ENCODE data around the gene NFIX. TPM values are rescaled to one million over a fixed set of nuclear protein-coding genes. Genes with fewer than 3 reads are reported as not detected.

NFIX gene
- total and polyA plus RNA-seq, 2 experiments from 2014 or later: 0.06 to 0.14 TPM

- H3K79me2 ChIP-seq (replicated peaks; ENCODE audit: insufficient read depth): no peaks in the 10 kb centered on the region
- no peak overlapping the region for H3K4me3 ChIP-seq
- Mint-ChIP-seq H3K27me3 (ENCODE audit: insufficient read depth, low read depth, poor library complexity) (peaks cover 96% of the 10 kb centered on the region), H3K27ac (no peak overlapping the region), H3K36me3 (ENCODE audit: low read depth) (no peaks in the 10 kb centered on the region), H3K4me3 (no peak overlapping the region), H3K9me3 (no peaks in the 10 kb centered on the region; the same call in 2 of the 3 replicates), H3K4me1 (peaks cover 45% of the 10 kb centered on the region)
- H3K4me1 ChIP-seq (ENCODE audit: insufficient read depth): peaks cover 57% of the 10 kb centered on the region
- H3K27ac ChIP-seq (ENCODE audit: low read depth): no peak overlapping the region
- TF ChIP-seq ZNF331 (CRISPR knock-in tag; IDR thresholded peaks at IDR 0.05; ENCODE audit: low read depth) (no peak), REST (IDR thresholded peaks at IDR 0.05; ENCODE audit: unreplicated experiment) (no peak)
- peak overlapping the region; percentile 94; the same call in 1 of the 2 replicates for H3K4me2 ChIP-seq
- ATAC-seq: no peak
- no peaks in the 10 kb centered on the region for H3K9me2 ChIP-seq (ENCODE audit: insufficient read depth)
- H2AFZ ChIP-seq: no peak overlapping the region
- peaks cover 4% of the 10 kb centered on the region; the same call in 1 of the 2 replicates for H4K20me1 ChIP-seq (replicated peaks; ENCODE audit: insufficient read depth)
- no peaks in the 10 kb centered on the region for H3K36me3 ChIP-seq (ENCODE audit: insufficient read depth)
- H3F3A ChIP-seq (replicated peaks; ENCODE audit: low read depth): peaks cover 3% of the 10 kb centered on the region; the same call in 1 of the 2 replicates
- no peak for DNase-seq (ENCODE audit: low spot score)
- peaks cover 100% of the 10 kb centered on the region for H3K27me3 ChIP-seq (ENCODE audit: insufficient read depth)
Measured at GRCh38 chr19:13053238-13053637, 58.0 kb downstream of the NFIX start.

GRCh38 chr19:13053761-13054625 lies 58.7 kb downstream of the NFIX start:
- DNase-seq (ENCODE audit: low spot score) (peak; percentile 50), ATAC-seq (no peak)
- peaks cover 3% of the 10 kb centered on the region; the same call in 1 of the 2 replicates for H3F3A ChIP-seq (replicated peaks; ENCODE audit: low read depth)
- Mint-ChIP-seq H3K27me3 (ENCODE audit: insufficient read depth, low read depth, poor library complexity) (peaks cover 96% of the 10 kb centered on the region), H3K27ac (no peak overlapping the region), H3K9me3 (peaks cover 6% of the 10 kb centered on the region; the same call in 2 of the 3 replicates), H3K4me3 (peak overlapping the region; percentile 12; the same call in 1 of the 3 replicates), H3K4me1 (peaks cover 51% of the 10 kb centered on the region), H3K36me3 (ENCODE audit: low read depth) (no peaks in the 10 kb centered on the region)
- peaks cover 65% of the 10 kb centered on the region for H3K4me1 ChIP-seq (ENCODE audit: insufficient read depth)
- no peaks in the 10 kb centered on the region for H3K9me2 ChIP-seq (ENCODE audit: insufficient read depth)
- H3K27me3 ChIP-seq (ENCODE audit: insufficient read depth): peaks cover 100% of the 10 kb centered on the region
- no peak overlapping the region for H3K27ac ChIP-seq (ENCODE audit: low read depth)
- peak overlapping the region; percentile 94 for H3K4me2 ChIP-seq
- no peak overlapping the region for H2AFZ ChIP-seq
- peaks cover 4% of the 10 kb centered on the region; the same call in 1 of the 2 replicates for H4K20me1 ChIP-seq (replicated peaks; ENCODE audit: insufficient read depth)
- H3K4me3 ChIP-seq: peak overlapping the region; percentile 61; the same call in 1 of the 2 replicates
- no peaks in the 10 kb centered on the region for H3K79me2 ChIP-seq (replicated peaks; ENCODE audit: insufficient read depth)
- H3K36me3 ChIP-seq (ENCODE audit: insufficient read depth): no peaks in the 10 kb centered on the region
- TF ChIP-seq STAT1 (IDR thresholded peaks at IDR 0.05; ENCODE audit: unreplicated experiment): no peak
- TF ChIP-seq ZNF114 (CRISPR knock-in tag; IDR thresholded peaks at IDR 0.05): no peak
- peak; percentile 28 for TF ChIP-seq EZH2 (IDR thresholded peaks at IDR 0.05; ENCODE audit: low read depth, unreplicated experiment)

Measured in GM23338 (cell line).